ENCODE measurements around the gene IL2RA. TPM values are rescaled to one million over a fixed set of nuclear protein-coding genes. Genes with fewer than 3 reads are reported as not detected.

IL2RA gene
- total and polyA plus RNA-seq, 2 donors (not counting 1 experiment from before 2014, with no cell fraction given): 7.2 to 56.7 TPM

GRCh38 chr10:5965266-5965665 is 96.9 kb downstream of the IL2RA start:
- H3K9me3 ChIP-seq (ENCODE audit: control extremely low read depth in 1 of 3, control insufficient read depth in 2 of 3, insufficient read depth in 1 of 3, low read length in 2 of 3): no peaks in the 10 kb centered on the region
- Mint-ChIP-seq H3K4me1 (peaks cover 1% of the 10 kb centered on the region), H3K4me3 (no peak overlapping the region), H3K27ac (no peak overlapping the region), H3K9me3 (ENCODE audit: insufficient read depth) (no peaks in the 10 kb centered on the region), H3K27me3 (no peaks in the 10 kb centered on the region)
- H2AFZ ChIP-seq (ENCODE audit: insufficient read depth, low read depth, low read length, poor library complexity, severe bottlenecking): no peak overlapping the region
- H3K4me3 ChIP-seq (ENCODE audit: control extremely low read depth in 1 of 5, extremely low read depth in 1 of 5, insufficient read depth in 1 of 5, low read depth in 2 of 5, low read length in 4 of 5): no peak overlapping the region
- no peaks in the 10 kb centered on the region for H3K4me1 ChIP-seq (ENCODE audit: control insufficient read depth in 2 of 2, insufficient read depth in 2 of 2, low read length in 2 of 2)
- POLR2A ChIA-PET: no interaction called here
- no peak for TF ChIP-seq EZH2 (IDR thresholded peaks at IDR 0.05; ENCODE audit: borderline replicate concordance, insufficient read depth, low read depth, low read length, poor library complexity, severe bottlenecking)
- peaks cover 34% of the 10 kb centered on the region for H3K79me2 ChIP-seq (ENCODE audit: control insufficient read depth, insufficient read depth, low read length)
- intact Hi-C loops (cut with micrococcal nuclease): no loop called here
- CTCF ChIA-PET: no interaction called here
- DNase-seq (no peak), ATAC-seq (ENCODE audit: low read depth) (no peak)
- H3K36me3 ChIP-seq (replicated peaks in 1 of 2; ENCODE audit: control extremely low read depth in 1 of 2, control insufficient read depth in 1 of 2, extremely low read depth in 1 of 2, insufficient read depth in 2 of 2, low read length in 1 of 2): peaks cover 0 to 12% of the 10 kb centered on the region in 2 experiments
- 98% methylated on average over 4 of the region's 8 CpGs for WGBS (ENCODE audit: insufficient coverage)
- H4K20me1 ChIP-seq (ENCODE audit: control insufficient read depth, insufficient read depth, low read length, poor library complexity, severe bottlenecking): no peaks in the 10 kb centered on the region
- no peak overlapping the region for H3K9ac ChIP-seq (ENCODE audit: low read length)
- H3K4me2 ChIP-seq (replicated peaks; ENCODE audit: low read depth, low read length, poor library complexity, severe bottlenecking): no peak overlapping the region
- no peak overlapping the region for H3K27ac ChIP-seq (ENCODE audit: low read length in 2 of 2)
- no peaks in the 10 kb centered on the region for H3K27me3 ChIP-seq (replicated peaks in 1 of 4; ENCODE audit: control extremely low read depth in 1 of 4, control insufficient read depth in 3 of 4, insufficient read depth in 4 of 4, low read length in 3 of 4)

GRCh38 chr10:5964736-5965135 is 97.4 kb downstream of the IL2RA start:
- no peaks in the 10 kb centered on the region for H3K4me1 ChIP-seq (ENCODE audit: control insufficient read depth in 2 of 2, insufficient read depth in 2 of 2, low read length in 2 of 2)
- TF ChIP-seq EZH2 (IDR thresholded peaks at IDR 0.05; ENCODE audit: borderline replicate concordance, insufficient read depth, low read depth, low read length, poor library complexity, severe bottlenecking) (no peak), CTCF (IDR thresholded peaks at IDR 0.05) (no peak)
- H3K4me2 ChIP-seq (replicated peaks; ENCODE audit: low read depth, low read length, poor library complexity, severe bottlenecking): no peak overlapping the region
- no peak for ATAC-seq (ENCODE audit: low read depth)
- H3K4me1 Mint-ChIP-seq: no peaks in the 10 kb centered on the region
- no peaks in the 10 kb centered on the region for H4K20me1 ChIP-seq (ENCODE audit: control insufficient read depth, insufficient read depth, low read length, poor library complexity, severe bottlenecking)
- no peak overlapping the region for H3K4me3 ChIP-seq (ENCODE audit: control extremely low read depth in 1 of 5, extremely low read depth in 1 of 5, insufficient read depth in 1 of 5, low read depth in 2 of 5, low read length in 4 of 5)
- ChIA-PET CTCF (no interaction called here), POLR2A (no interaction called here)
- no peaks in the 10 kb centered on the region for H3K9me3 Mint-ChIP-seq (ENCODE audit: insufficient read depth)
- 97% methylated on average over 11 of the region's 13 CpGs for WGBS (ENCODE audit: insufficient coverage)
- H3K27ac Mint-ChIP-seq: no peak overlapping the region
- H3K27me3 Mint-ChIP-seq: no peaks in the 10 kb centered on the region
- H3K36me3 ChIP-seq (replicated peaks in 1 of 2; ENCODE audit: control extremely low read depth in 1 of 2, control insufficient read depth in 1 of 2, extremely low read depth in 1 of 2, insufficient read depth in 2 of 2, low read length in 1 of 2): peaks cover 0 to 12% of the 10 kb centered on the region in 2 experiments
- no peaks in the 10 kb centered on the region for H3K27me3 ChIP-seq (replicated peaks in 1 of 4; ENCODE audit: control extremely low read depth in 1 of 4, control insufficient read depth in 3 of 4, insufficient read depth in 4 of 4, low read length in 3 of 4)
- H3K27ac ChIP-seq (ENCODE audit: low read length in 2 of 2): no peak overlapping the region
- intact Hi-C loops (cut with micrococcal nuclease): no loop called here
- no peaks in the 10 kb centered on the region for H3K9me3 ChIP-seq (ENCODE audit: control extremely low read depth in 1 of 3, control insufficient read depth in 2 of 3, insufficient read depth in 1 of 3, low read length in 2 of 3)
- no peak overlapping the region for H2AFZ ChIP-seq (ENCODE audit: insufficient read depth, low read depth, low read length, poor library complexity, severe bottlenecking)
- no peak overlapping the region for H3K9ac ChIP-seq (ENCODE audit: low read length)
- H3K79me2 ChIP-seq (ENCODE audit: control insufficient read depth, insufficient read depth, low read length): peaks cover 29% of the 10 kb centered on the region
- no peak for DNase-seq
- no peak overlapping the region for H3K4me3 Mint-ChIP-seq
